Muscle layer of colon (tissue), 2 donors: ENCODE data around the gene PSAPL1.

Experiments used
- H3K27ac ChIP-seq: one replicate; pipeline ENCODE4 v1.7.0; 2013; ENCODE audit warnings: low read depth, mild to moderate bottlenecking, low read length, moderate library complexity
- H3K27me3 ChIP-seq, 2 donors: one replicate each; pipeline ENCODE4 v1.7.0; 2013; ENCODE audit warnings: low read length in 2 of 2, mild to moderate bottlenecking in 2 of 2; ENCODE audit not compliant: insufficient read depth in 2 of 2, control insufficient read depth in 1 of 2
- H3K36me3 ChIP-seq: one replicate; pipeline ENCODE4 v1.7.0; 2013; ENCODE audit warnings: mild to moderate bottlenecking, low read length; ENCODE audit not compliant: insufficient read depth
- H3K4me1 ChIP-seq: one replicate; pipeline ENCODE4 v1.7.0; 2013; ENCODE audit warnings: mild to moderate bottlenecking, low read length; ENCODE audit not compliant: insufficient read depth
- H3K4me3 ChIP-seq, 2 donors: one replicate each; pipeline ENCODE4 v1.7.0; 2013; ENCODE audit warnings: low read length in 2 of 2, low read depth in 1 of 2, mild to moderate bottlenecking in 1 of 2, moderate library complexity in 1 of 2
- H3K9ac ChIP-seq: one replicate; pipeline ENCODE4 v1.7.0; 2013; ENCODE audit warnings: low read length
- H3K9me3 ChIP-seq: one replicate; pipeline ENCODE4 v1.7.0; 2013; ENCODE audit warnings: mild to moderate bottlenecking, low read length
- donor health status: abdominal sarcoma.
- donor health status: Adenocarcinoma of cecum.

PSAPL1 gene

DNA sequence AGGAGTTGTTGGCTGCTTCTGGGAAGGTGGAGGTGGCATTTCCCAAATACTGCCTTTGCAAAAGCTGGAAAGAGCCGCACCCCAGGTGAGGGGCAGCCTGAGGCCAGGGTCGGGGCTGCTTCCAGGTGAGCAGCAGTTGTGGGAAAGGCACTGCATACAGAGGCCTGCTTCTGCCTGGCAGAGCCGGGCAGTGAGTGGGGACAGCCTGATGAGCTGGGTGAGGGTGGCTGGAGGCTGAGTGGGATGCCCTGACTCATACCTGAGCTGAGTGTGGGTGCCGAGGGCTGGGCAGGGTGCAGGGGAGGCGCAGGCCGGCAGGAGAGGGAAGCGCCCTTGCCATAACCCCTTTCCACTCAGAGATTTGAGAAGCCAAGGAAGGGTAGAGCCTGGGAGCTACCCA is 6.5 kb upstream of the PSAPL1 start:
- Histone ChIP-seq H3K9me3 (peaks cover 3% of the 10 kb centered on the region), H3K27ac (no peak overlapping the region), H3K36me3 (no peaks in the 10 kb centered on the region), H3K27me3 (no peaks in the 10 kb centered on the region), H3K9ac (no peak overlapping the region), H3K4me3 (no peak overlapping the region), H3K4me1 (no peaks in the 10 kb centered on the region)

DNA sequence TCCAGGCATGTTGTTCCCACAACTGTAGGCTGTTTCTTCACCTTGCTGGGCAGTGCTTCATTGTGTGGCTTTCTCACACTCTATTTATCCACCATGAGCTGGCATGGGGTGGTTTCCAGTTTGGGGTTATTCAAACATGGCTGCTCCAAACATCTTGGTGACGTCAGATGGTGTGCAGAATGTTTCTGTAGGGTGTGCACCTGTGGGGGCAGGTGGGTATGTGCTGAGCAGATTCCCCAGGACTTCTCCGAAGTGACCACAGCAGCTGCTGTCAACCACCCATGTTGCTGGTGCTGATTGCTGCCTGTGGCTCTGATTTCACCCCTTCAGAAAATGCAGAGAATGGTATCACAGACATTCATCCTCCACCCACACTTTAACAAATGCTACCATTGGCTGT is 5.0 kb upstream of the PSAPL1 start:
- no peak overlapping the region for H3K9ac ChIP-seq
- H3K9me3 ChIP-seq: peaks cover 3% of the 10 kb centered on the region
- H3K27me3 ChIP-seq: no peaks in the 10 kb centered on the region
- H3K27ac ChIP-seq: no peak overlapping the region
- no peaks in the 10 kb centered on the region for H3K36me3 ChIP-seq
- no peak overlapping the region for H3K4me3 ChIP-seq
- H3K4me1 ChIP-seq: no peaks in the 10 kb centered on the region

DNA sequence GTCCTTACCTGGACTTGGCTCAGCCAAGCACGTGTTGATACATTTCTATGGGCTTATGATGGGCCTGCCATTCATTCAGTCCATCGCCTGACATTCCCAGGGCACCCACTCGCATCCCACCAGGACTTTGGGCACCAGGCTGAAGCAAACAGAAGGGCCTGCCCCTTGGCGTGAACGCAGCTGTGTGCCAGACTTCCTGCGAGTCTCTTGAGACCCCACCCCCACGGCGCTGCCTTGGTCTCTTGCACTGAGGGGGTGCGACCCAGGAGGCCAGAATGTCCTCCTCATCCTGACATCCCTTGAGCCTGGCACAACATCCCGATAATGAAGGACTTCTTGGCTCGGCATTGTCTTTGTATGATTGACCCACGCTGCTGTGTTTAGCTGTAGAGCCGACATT is 1.5 kb upstream of the PSAPL1 start:
- no peak overlapping the region for H3K9ac ChIP-seq
- no peak overlapping the region for H3K4me3 ChIP-seq
- H3K9me3 ChIP-seq: peaks cover 3% of the 10 kb centered on the region
- no peaks in the 10 kb centered on the region for H3K27me3 ChIP-seq
- H3K4me1 ChIP-seq: no peaks in the 10 kb centered on the region
- H3K36me3 ChIP-seq: no peaks in the 10 kb centered on the region
- no peak overlapping the region for H3K27ac ChIP-seq

DNA sequence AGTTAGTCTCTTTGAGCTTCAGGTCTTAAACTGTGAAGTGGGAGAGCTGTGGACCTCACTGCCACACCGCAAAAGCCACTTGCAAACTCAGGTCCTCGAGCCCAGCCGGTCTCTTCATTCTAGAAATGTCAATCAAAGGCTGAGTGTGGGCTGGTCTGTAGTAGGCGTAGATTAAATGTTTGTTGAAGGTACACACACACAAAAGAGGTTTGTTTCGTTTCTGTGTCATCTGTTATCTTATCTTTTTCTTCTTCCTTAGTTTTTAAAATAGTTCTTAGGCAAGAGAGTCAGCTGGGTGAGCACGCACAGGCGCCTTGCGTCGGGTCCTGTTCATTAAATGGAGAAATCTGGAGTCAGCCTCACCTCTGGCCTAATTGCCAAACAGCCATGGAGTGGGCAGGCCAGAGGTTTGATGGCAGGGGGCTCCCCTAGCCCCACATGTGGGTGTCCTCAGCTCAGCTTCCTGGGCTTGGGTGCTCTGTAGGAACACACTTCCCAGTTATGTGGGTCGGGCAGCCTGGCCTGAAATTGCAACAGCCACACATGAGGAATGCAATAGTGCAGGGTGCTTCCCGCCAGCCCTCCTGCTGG is 836 bp upstream of the PSAPL1 start:
- no peak overlapping the region for H3K4me3 ChIP-seq
- H3K9me3 ChIP-seq: peaks cover 3% of the 10 kb centered on the region
- H3K27me3 ChIP-seq: no peaks in the 10 kb centered on the region
- no peak overlapping the region for H3K27ac ChIP-seq
- no peaks in the 10 kb centered on the region for H3K4me1 ChIP-seq
- no peaks in the 10 kb centered on the region for H3K36me3 ChIP-seq
- no peak overlapping the region for H3K9ac ChIP-seq

DNA sequence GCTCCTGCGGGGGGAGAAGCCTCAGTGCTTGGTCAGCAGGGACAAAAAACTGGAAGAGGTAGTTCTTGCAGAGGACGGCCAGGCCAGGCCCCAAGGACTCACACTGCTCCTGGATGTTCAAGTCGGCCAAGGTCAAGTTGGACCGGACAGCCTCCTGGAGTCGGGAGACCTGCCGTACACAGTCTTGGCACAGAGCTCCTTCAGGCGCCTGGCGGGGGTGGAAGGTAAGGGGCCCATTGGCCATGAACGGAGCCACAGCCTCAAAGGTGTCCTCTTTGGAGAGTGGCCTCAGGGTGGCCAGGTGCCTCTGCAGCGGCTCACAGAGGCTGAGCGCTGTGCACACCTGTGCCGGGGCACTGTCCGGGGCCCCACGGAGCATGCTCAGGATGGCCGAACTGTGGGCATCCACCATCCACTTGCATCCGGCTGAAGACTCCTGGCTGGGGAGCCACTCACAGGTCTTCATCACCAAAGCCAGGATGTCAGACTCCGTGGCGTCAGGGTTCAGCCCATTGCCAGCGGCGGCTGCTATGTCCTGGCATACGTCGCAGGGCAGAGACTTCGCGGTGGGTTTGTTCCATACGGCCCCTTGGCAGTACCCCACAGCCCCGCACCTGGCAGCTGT is 477 bp downstream of the PSAPL1 start:
- Histone ChIP-seq H3K4me1 (no peaks in the 10 kb centered on the region), H3K36me3 (no peaks in the 10 kb centered on the region), H3K9ac (no peak overlapping the region), H3K27ac (no peak overlapping the region), H3K4me3 (no peak overlapping the region), H3K27me3 (no peaks in the 10 kb centered on the region), H3K9me3 (peaks cover 3% of the 10 kb centered on the region)

DNA sequence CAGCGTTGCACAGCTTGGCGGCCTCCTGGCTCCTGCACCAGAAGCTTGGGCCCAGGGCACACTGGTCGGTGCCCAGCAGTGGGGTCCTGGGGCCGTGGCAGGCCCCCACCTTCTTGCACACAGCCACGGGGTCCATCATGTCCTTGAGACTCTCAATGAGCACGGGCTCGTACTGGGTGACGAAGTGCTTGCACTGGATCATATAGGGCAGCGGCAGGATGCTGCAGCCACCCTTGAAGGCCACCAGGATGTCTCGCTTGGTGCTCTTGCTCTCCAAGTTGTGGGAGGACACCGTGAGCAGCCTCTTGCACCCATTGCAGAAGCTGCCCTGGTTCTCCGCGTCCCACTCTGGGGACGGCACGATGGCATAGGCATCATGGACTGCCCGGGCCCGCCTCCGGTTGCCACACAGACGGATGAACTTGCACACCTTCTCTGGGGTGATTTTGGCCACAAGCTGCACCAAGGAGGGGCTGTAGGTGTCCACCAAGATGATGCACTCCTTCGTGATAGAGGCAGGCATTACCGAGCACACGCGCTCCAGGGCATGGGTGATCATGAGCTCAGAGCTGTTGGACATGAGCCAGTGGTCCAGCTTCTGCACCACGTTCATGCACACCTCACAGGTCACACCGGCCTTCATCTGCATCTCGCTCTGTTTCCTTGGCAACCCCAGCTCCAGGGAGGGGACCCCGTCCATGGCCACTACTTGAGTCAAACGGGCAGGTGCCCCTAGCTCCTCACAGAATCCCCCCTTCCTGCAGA is 1.2 kb downstream of the PSAPL1 start:
- Histone ChIP-seq H3K27ac (no peak overlapping the region), H3K36me3 (no peaks in the 10 kb centered on the region)

DNA sequence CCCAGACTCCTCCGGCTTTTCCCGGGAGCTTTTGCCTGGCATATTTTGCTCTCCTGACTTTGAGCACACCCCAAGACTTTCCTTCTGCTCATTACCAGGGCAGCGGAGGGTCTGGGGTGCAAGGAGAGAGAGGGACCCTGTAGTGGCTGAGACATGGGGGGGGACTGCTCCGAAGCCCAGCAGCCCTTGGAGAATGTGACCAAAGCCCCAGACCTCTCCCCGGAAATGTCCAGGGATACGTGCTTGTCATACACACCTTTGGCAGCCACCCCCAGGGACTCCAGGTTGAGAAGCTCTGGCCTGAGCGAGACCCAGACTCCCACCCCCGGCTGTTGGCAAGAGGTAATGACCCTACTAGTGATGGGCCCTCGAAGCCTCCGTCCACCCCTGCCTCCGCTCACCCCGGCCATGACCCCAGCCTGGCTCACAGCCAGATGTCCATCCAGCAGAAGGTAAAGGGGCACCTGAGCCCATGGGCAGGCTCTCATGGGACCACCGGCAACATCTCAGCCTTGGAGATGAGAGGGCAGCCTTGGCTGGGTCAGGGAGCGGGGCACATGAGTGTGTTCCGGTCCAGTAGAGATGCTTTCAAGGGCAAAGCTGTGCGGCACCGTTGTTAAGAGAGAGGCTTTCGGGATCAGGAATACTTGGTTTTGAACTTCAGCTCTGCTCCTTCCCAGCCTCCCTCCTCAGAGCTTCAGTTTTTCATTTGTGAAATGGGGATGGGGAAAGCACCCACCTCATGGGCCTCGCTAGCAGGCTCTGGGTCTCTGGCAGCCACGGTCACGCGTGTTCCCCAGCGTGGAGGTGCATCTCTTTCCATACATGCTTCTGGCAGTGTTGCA is 2.0 kb downstream of the PSAPL1 start:
- no peak overlapping the region for H3K9ac ChIP-seq
- H3K4me3 ChIP-seq: no peak overlapping the region
- H3K9me3 ChIP-seq: no peaks in the 10 kb centered on the region
- no peaks in the 10 kb centered on the region for H3K4me1 ChIP-seq
- no peaks in the 10 kb centered on the region for H3K36me3 ChIP-seq
- H3K27me3 ChIP-seq: no peaks in the 10 kb centered on the region
- no peak overlapping the region for H3K27ac ChIP-seq

More for the DNA sequence above, 1.2 kb downstream of the PSAPL1 start:
- Histone ChIP-seq H3K4me3 (no peak overlapping the region), H3K4me1 (no peaks in the 10 kb centered on the region), H3K27me3 (no peaks in the 10 kb centered on the region), H3K9me3 (no peaks in the 10 kb centered on the region), H3K9ac (no peak overlapping the region)

DNA sequence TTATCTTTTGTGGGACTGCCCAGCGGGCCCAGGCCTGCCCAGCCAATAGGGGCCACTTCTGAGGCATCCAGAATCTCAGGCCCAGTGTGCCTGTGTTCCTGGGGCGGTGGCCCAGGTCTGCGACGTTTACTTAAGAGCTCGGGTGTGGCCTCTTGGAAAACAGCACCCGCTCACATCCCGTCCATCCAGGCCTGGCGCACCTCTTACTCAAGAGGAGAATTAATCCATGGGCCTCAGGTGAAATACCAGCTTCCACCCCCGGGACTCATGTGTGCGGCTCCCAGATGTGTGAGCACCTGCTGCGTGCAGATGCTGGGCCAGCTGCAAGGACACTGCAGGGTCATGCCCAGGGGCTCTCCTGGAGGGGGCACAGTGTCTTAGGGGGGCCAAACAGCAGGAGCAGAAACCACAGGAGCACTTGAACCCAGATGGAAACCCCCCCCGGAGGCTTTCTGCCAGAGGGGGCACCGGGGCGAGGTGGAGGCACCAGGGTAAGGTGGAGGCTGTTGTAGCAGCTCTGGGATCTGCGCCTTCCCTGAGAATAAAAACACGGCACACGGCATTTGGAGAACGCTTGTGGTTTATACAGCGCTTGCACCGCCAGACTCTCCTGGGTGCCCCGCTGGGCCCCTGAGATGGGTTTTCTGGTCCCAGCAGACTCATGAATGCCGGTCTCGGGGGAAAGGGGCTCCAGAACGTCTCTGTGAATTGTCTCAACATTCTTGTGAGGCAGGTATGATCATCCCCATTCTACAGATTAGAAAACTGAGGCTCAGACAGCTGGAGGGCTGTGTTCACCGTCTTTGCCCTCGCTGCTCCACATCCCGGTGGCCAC is 2.8 kb downstream of the PSAPL1 start:
- no peak overlapping the region for H3K4me3 ChIP-seq
- H3K9ac ChIP-seq: no peak overlapping the region
- H3K36me3 ChIP-seq: no peaks in the 10 kb centered on the region
- H3K27me3 ChIP-seq: no peaks in the 10 kb centered on the region
- H3K9me3 ChIP-seq: no peaks in the 10 kb centered on the region
- H3K4me1 ChIP-seq: no peaks in the 10 kb centered on the region
- H3K27ac ChIP-seq: no peak overlapping the region

DNA sequence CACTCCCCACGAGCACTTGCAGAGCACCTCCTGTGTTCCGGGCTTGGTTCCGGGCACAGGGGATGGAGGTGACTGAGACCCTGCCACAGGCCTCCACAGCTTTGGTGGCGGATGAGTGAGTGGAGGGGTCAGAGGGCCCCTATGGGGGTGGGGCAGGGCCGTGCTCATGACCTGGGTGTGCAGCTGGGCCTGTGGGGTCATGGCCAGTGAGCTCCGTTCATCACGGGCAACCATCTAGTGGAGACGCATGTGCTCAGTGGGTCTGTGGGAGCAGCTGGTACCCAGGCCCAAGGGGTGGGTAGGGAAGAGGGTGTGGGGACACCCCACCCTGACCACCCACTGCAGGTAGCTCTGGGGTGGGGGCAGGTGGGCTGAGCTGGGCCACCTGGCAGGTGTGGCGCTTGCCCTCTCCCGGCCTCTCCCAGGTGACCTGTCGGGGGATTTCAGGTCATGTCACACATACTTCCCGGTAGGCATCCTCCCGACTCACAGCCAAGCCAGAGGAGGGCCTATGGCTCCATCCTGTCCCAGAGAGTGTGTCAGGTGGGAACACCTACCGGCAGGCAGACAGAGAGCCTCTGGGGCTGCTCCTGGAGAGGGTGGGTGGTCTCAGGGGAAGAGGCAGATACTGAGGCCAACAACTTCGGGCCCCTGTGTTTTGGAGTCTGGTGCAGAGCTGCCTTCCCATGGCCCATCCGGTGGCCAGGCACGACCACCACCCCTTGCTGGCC is 3.6 kb downstream of the PSAPL1 start:
- H3K4me1 ChIP-seq: no peaks in the 10 kb centered on the region
- no peak overlapping the region for H3K4me3 ChIP-seq
- H3K9me3 ChIP-seq: no peaks in the 10 kb centered on the region
- no peak overlapping the region for H3K9ac ChIP-seq
- no peaks in the 10 kb centered on the region for H3K27me3 ChIP-seq
- no peaks in the 10 kb centered on the region for H3K36me3 ChIP-seq
- H3K27ac ChIP-seq: no peak overlapping the region

DNA sequence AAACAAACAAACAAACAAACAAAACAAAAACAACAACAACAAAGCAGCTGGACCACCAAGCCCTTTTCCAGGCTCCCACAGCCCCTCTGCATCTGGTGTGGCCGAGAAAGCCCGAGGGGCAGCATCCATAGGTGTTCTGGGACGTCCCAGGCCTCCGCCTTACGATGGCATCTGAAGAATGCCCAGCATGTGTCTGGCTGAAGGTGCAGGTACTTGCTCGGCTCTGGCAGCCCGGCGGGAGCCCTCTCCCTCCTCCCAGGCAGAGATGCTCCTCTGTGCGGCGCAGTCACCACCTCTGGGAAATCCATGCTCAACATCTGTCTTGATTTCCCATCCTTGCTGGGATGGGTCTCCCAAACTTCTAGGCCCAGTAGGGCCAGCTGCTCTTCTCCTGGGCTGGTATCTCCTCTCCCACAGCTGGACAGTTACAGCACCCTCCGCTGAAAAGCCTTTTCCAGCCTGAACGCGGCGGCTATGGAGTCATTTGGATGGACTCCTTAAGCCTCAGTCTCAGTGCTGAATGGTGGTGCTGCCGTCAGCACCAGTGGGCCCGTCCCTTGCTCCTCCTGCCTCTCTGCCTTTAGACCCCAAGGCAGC is 4.3 kb downstream of the PSAPL1 start:
- Histone ChIP-seq H3K27ac (no peak overlapping the region), H3K4me3 (no peak overlapping the region), H3K9ac (no peak overlapping the region), H3K36me3 (no peaks in the 10 kb centered on the region), H3K4me1 (no peaks in the 10 kb centered on the region), H3K27me3 (no peaks in the 10 kb centered on the region), H3K9me3 (no peaks in the 10 kb centered on the region)
